IPS-18c (cell line): ENCODE results near the gene MYO1D.
"Not testable (repeated sequence)": the region's sequence is repeated elsewhere in the genome, so short reads cannot be mapped to it uniquely, and the experiment has no call there.

ENCODE experiments used
- H3K4me3 ChIP-seq: 2 replicates; pipeline ENCODE4 v1.7.0; 2013; ENCODE audit warnings: low read depth, mild to moderate bottlenecking, low read length, moderate library complexity; ENCODE audit not compliant: insufficient read depth
- H3K9me3 ChIP-seq: one replicate; pipeline ENCODE4 v1.6.1; 2013; ENCODE audit warnings: mild to moderate bottlenecking, low read length, moderate library complexity; ENCODE audit not compliant: control insufficient read depth, insufficient read depth

Gene MYO1D

GRCh38 chr17:32654324-32654723 is 222.6 kb downstream of the MYO1D start:
- no peak overlapping the region for H3K4me3 ChIP-seq
- H3K9me3 ChIP-seq = no peaks in the 10 kb centered on the region

DNA sequence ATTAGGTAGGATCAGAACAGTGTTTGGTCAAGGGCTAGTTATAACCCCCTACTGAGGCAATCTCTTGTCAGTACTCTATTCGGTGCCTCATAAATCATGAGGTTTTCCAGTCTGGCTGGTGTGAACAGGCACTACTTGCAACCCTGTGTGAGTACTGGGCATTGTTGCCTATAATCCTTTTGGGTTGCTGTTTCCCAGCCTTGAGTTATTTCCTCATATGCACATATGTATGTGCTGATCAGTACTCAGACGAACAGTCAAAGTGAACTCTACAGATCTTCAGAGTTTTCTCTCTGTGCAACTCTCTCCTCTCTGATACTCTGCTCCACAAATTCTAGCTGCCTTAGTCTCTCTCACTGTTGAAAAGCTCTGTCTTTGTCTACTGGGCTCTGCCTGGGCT is 225.8 kb downstream of the MYO1D start:
- H3K4me3 ChIP-seq = no peak overlapping the region
- H3K9me3 ChIP-seq = no peaks in the 10 kb centered on the region

GRCh38 chr17:32648450-32648849 is 228.5 kb downstream of the MYO1D start:
- Histone ChIP-seq H3K9me3 (no peaks in the 10 kb centered on the region), H3K4me3 (no peak overlapping the region)

DNA sequence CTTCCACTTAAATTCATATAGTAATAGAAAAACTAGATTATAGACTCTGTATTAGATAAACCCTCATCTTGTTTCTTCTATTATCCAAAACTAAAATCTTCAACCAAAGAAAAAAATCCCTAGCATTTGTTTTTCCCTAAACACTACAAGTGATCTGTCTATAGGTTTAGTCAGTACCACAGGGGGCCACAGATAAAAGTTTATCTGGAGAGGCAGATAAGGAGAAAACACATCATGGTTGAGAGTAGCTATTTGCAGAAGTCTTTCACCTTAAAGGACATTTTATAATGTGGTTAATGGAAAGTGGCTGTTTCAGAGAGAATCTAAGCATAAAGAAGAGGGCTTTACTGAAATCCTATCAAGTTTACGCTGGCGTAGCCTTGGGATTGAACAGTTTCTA is 230.0 kb downstream of the MYO1D start:
- H3K9me3 ChIP-seq = no peaks in the 10 kb centered on the region
- H3K4me3 ChIP-seq = no peak overlapping the region

- not testable (repeated sequence) for H3K4me3 ChIP-seq, H3K9me3 ChIP-seq
These were observed 235.4 kb downstream of the MYO1D start for GRCh38 chr17:32641514-32641913.

GRCh38 chr17:32636598-32637218 is 240.2 kb downstream of the MYO1D start:
- Histone ChIP-seq H3K4me3 (no peak overlapping the region), H3K9me3 (no peaks in the 10 kb centered on the region)

GRCh38 chr17:32634167-32634566 is 242.8 kb downstream of the MYO1D start:
- Histone ChIP-seq H3K4me3 (no peak overlapping the region), H3K9me3 (no peaks in the 10 kb centered on the region)

- Histone ChIP-seq H3K9me3 (no peaks in the 10 kb centered on the region), H3K4me3 (no peak overlapping the region)
These were observed 245.4 kb downstream of the MYO1D start for GRCh38 chr17:32631341-32632096.

- Histone ChIP-seq H3K4me3 (no peak overlapping the region), H3K9me3 (no peaks in the 10 kb centered on the region)
These were observed 247.2 kb downstream of the MYO1D start for GRCh38 chr17:32629563-32630190.

- H3K9me3 ChIP-seq = no peaks in the 10 kb centered on the region
- no peak overlapping the region for H3K4me3 ChIP-seq
These were observed 248.5 kb downstream of the MYO1D start for GRCh38 chr17:32628271-32629044.

- no peak overlapping the region for H3K4me3 ChIP-seq
These were observed 249.5 kb downstream of the MYO1D start for GRCh38 chr17:32627239-32627996.

DNA sequence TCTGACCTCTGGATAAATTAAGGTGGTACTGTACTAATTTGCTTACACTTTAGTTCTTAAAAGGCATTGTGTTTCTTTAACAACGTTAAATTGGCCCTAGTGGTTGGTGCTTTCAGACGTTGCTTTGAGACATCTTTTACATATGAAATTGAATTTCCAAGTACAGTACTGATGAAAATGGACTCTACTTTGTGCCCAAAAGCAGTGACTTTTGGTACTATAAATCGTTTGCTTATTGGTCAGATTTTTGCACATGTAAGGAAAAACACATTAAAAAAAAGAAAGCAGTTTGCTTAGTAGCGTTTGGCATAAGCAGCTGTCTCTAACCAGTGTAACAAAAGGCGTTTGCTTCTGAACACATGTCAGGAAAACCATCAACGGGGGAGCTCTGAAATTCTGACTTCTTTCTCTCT is 250.5 kb downstream of the MYO1D start:
- Histone ChIP-seq H3K9me3 (no peaks in the 10 kb centered on the region), H3K4me3 (no peak overlapping the region)

More at GRCh38 chr17:32627239-32627996, 249.5 kb downstream of the MYO1D start:
- no peaks in the 10 kb centered on the region for H3K9me3 ChIP-seq

- Histone ChIP-seq H3K4me3 (no peak overlapping the region), H3K9me3 (no peaks in the 10 kb centered on the region)
These were observed 251.0 kb downstream of the MYO1D start for GRCh38 chr17:32625971-32626370.

- Histone ChIP-seq H3K4me3 (no peak overlapping the region), H3K9me3 (no peaks in the 10 kb centered on the region)
These were observed 253.7 kb downstream of the MYO1D start for GRCh38 chr17:32623196-32623595.

GRCh38 chr17:32622540-32622939 is 254.4 kb downstream of the MYO1D start:
- Histone ChIP-seq H3K4me3 (no peak overlapping the region), H3K9me3 (no peaks in the 10 kb centered on the region)

- Histone ChIP-seq H3K9me3 (no peaks in the 10 kb centered on the region), H3K4me3 (no peak overlapping the region)
These were observed 255.2 kb downstream of the MYO1D start for GRCh38 chr17:32621612-32622312.
